Breast epithelium (tissue), 4 donors: ENCODE data around the gene ECSCR. TPM values are rescaled to one million over a fixed set of nuclear protein-coding genes. Genes with fewer than 3 reads are reported as not detected.

Experiments
- DNase-seq, 2 donors: peaks; one replicate each; pipeline ENCODE4 v3.0.0-alpha.2; 2019; ENCODE audit warnings: low spot score in 2 of 2
- H3K27ac ChIP-seq, 2 donors: fragments of 200-600 bp; sonication (generic) in 1 of 2; one replicate each; pipeline ENCODE4 v1.5.1; 2016 to 2019; ENCODE audit warnings: mild to moderate bottlenecking in 1 of 2
- H3K27me3 ChIP-seq, 2 donors: fragments of 200-600 bp; sonication (generic) in 1 of 2; one replicate each; pipeline versions ENCODE4 v1.5.1 to v1.6.0; 2017 to 2019; ENCODE audit warnings: control low read depth in 1 of 2, mild to moderate bottlenecking in 1 of 2
- H3K36me3 ChIP-seq: fragments of 200-600 bp; one replicate; pipeline ENCODE4 v1.5.1; 2019
- H3K4me1 ChIP-seq, 2 donors: fragments of 200-600 bp; sonication (generic); one replicate each; pipeline ENCODE4 v1.5.1; 2016 to 2019; ENCODE audit warnings: control low read depth in 1 of 2
- H3K4me3 ChIP-seq, 3 donors: fragments of 200-600 bp; sonication (generic); 1 replicate in 2 of 3; 2 replicates in 1 of 3; pipeline ENCODE4 v1.5.1; 2016 to 2019; ENCODE audit warnings: mild to moderate bottlenecking in 3 of 3, moderate library complexity in 2 of 3
- H3K9me3 ChIP-seq, 2 donors: fragments of 200-600 bp; sonication (generic) in 1 of 2; one replicate each; pipeline ENCODE4 v1.5.1; 2016 to 2019; ENCODE audit warnings: control low read depth in 1 of 2
- CTCF ChIP-seq, 3 donors: fragments of 450-650 bp; IDR thresholded peaks; one replicate each; pipeline ENCODE4 v1.5.1; 2016 to 2017; ENCODE audit warnings: antibody characterized with exemption in 3 of 3, mild to moderate bottlenecking in 3 of 3, moderate library complexity in 3 of 3
- POLR2A ChIP-seq: fragments of 450-650 bp; IDR thresholded peaks from one replicate; pipeline ENCODE4 v1.6.1; 2016; ENCODE audit warnings: antibody characterized with exemption, mild to moderate bottlenecking, moderate library complexity
- POLR2AphosphoS5 ChIP-seq, 3 donors: sonication (generic); formaldehyde crosslinking; IDR thresholded peaks; one replicate each; pipeline ENCODE4 v1.6.1; 2017; ENCODE audit warnings: antibody characterized with exemption in 3 of 3
- intact Hi-C: fragments of 100-400 bp; cut with DNase I; formaldehyde crosslinking; loops from one replicate; pipeline ENCODE4 v1.15.1; 2023; ENCODE audit warnings: low total_unique reads
- total RNA-seq, 3 donors: library from RNA; depleted of rRNA; stranded (reverse); fragments of >200 nt; gene quantifications; one replicate each; pipeline ENCODE4 v1.1.0, GENCODE V29; 2016

The ECSCR gene
- total RNA-seq, 3 donors from 2014 or later: 6.6 to 39.3 (median 17.4) TPM

GRCh38 chr5:139459451-139459934 is 3.0 kb downstream of the ECSCR start:
- Histone ChIP-seq H3K27me3 (no peaks in the 10 kb centered on the region), H3K4me1 (no peaks in the 10 kb centered on the region), H3K9me3 (no peaks in the 10 kb centered on the region), H3K4me3 (no peak overlapping the region), H3K36me3 (no peaks in the 10 kb centered on the region), H3K27ac (peak overlapping the region; percentile 58 to 74)
- DNase-seq: no peak
- TF ChIP-seq POLR2AphosphoS5 (IDR thresholded peaks at IDR 0.05): peak in 1 of 3 donors; percentile 25
- TF ChIP-seq CTCF (IDR thresholded peaks at IDR 0.05): no peak
- intact Hi-C loops: no loop called here

- Histone ChIP-seq H3K4me1 (no peaks in the 10 kb centered on the region), H3K27me3 (no peaks in the 10 kb centered on the region), H3K36me3 (no peaks in the 10 kb centered on the region), H3K4me3 (peak overlapping the region in 1 of 3 donors; percentile 25), H3K27ac (peak overlapping the region; percentile 58 to 74), H3K9me3 (no peaks in the 10 kb centered on the region)
- intact Hi-C loops: no loop called here
- TF ChIP-seq POLR2AphosphoS5 (IDR thresholded peaks at IDR 0.05) (no peak), POLR2A (no peak), CTCF (IDR thresholded peaks at IDR 0.05) (no peak)
- peak in 1 of 2 donors; percentile 39 for DNase-seq
These were observed 3.7 kb downstream of the ECSCR start for GRCh38 chr5:139458580-139459407.

- Histone ChIP-seq H3K27me3 (no peaks in the 10 kb centered on the region), H3K36me3 (no peaks in the 10 kb centered on the region), H3K4me1 (no peaks in the 10 kb centered on the region), H3K4me3 (no peak overlapping the region), H3K9me3 (no peaks in the 10 kb centered on the region), H3K27ac (no peak overlapping the region)
- intact Hi-C loops: no loop called here
- no peak for TF ChIP-seq POLR2AphosphoS5 (IDR thresholded peaks at IDR 0.05)
- TF ChIP-seq CTCF (IDR thresholded peaks at IDR 0.05): no peak
- no peak for TF ChIP-seq POLR2A
- DNase-seq: no peak
These were observed 4.8 kb downstream of the ECSCR start for GRCh38 chr5:139457653-139458306.

- H3K27me3 ChIP-seq: no peaks in the 10 kb centered on the region
- no peaks in the 10 kb centered on the region for H3K4me1 ChIP-seq
- intact Hi-C loops: no loop called here
- DNase-seq: no peak
- no peak for TF ChIP-seq POLR2AphosphoS5 (IDR thresholded peaks at IDR 0.05)
- TF ChIP-seq POLR2A: no peak
- TF ChIP-seq CTCF (IDR thresholded peaks at IDR 0.05): no peak
- H3K9me3 ChIP-seq: no peaks in the 10 kb centered on the region
- no peaks in the 10 kb centered on the region for H3K36me3 ChIP-seq
- H3K4me3 ChIP-seq: no peak overlapping the region
- H3K27ac ChIP-seq: no peak overlapping the region
These were observed 5.3 kb downstream of the ECSCR start for GRCh38 chr5:139457241-139457640.

GRCh38 chr5:139456776-139457175 is 5.8 kb downstream of the ECSCR start:
- H3K36me3 ChIP-seq: no peaks in the 10 kb centered on the region
- no peaks in the 10 kb centered on the region for H3K9me3 ChIP-seq
- H3K4me1 ChIP-seq: no peaks in the 10 kb centered on the region
- no peaks in the 10 kb centered on the region for H3K27me3 ChIP-seq
- H3K4me3 ChIP-seq: no peak overlapping the region
- intact Hi-C loops: no loop called here
- no peak for DNase-seq
- no peak overlapping the region for H3K27ac ChIP-seq
- TF ChIP-seq POLR2A (no peak), POLR2AphosphoS5 (IDR thresholded peaks at IDR 0.05) (no peak), CTCF (IDR thresholded peaks at IDR 0.05) (no peak)
